DND-41 (cell line): ENCODE results near the gene SLC17A4.

Experiments
- ATAC-seq: fragments of 200-7000 bp; cut with Tn5 transposase; 3 replicates; pipeline ENCODE4 v1.9.1; 2021; ENCODE audit warnings: low read depth; ENCODE audit not compliant: insufficient read depth
- DNase-seq: peaks from one replicate; pipeline ENCODE4 v3.0.0-alpha.2; 2020
- H2AFZ ChIP-seq: 2 replicates; pipeline ENCODE4 v1.6.0; 2012; ENCODE audit warnings: low read depth, low read length
- H3K27ac ChIP-seq: 2 replicates; pipeline ENCODE4 v1.5.1; 2012; ENCODE audit warnings: low read length, inconsistent platforms
- H3K27me3 ChIP-seq: fragments of 200-600 bp; sonication (generic); 2 replicates; pipeline ENCODE4 v1.6.0; 2012; ENCODE audit warnings: low read length, mild to moderate bottlenecking, inconsistent platforms; ENCODE audit not compliant: insufficient read depth, poor library complexity
- H3K36me3 ChIP-seq: 2 replicates; pipeline ENCODE4 v1.5.1; 2012; ENCODE audit warnings: low read length, inconsistent platforms; ENCODE audit not compliant: insufficient read depth
- H3K4me1 ChIP-seq: 2 replicates; pipeline ENCODE4 v1.5.1; 2012; ENCODE audit warnings: mild to moderate bottlenecking, low read length; ENCODE audit not compliant: insufficient read depth
- H3K4me2 ChIP-seq: 2 replicates; pipeline ENCODE4 v1.6.0; 2012; ENCODE audit warnings: mild to moderate bottlenecking, moderate library complexity, low read length, inconsistent platforms; ENCODE audit not compliant: insufficient read depth
- H3K4me3 ChIP-seq, 2 experiments: fragments of 200-600 bp in 1 of 2; shearing (Covaris generic) in 1 of 2; 2 replicates each; pipeline ENCODE4 v1.5.1; 2012 to 2016; ENCODE audit warnings: inconsistent platforms in 2 of 2, low read length in 2 of 2, mild to moderate bottlenecking in 2 of 2, low read depth in 1 of 2, moderate library complexity in 1 of 2
- H3K79me2 ChIP-seq: 2 replicates; pipeline ENCODE4 v1.6.0; 2012; ENCODE audit warnings: low read length, inconsistent platforms; ENCODE audit not compliant: insufficient read depth
- H3K9ac ChIP-seq: 2 replicates; pipeline ENCODE4 v1.6.0; 2012; ENCODE audit warnings: low read depth, mild to moderate bottlenecking, inconsistent platforms, low read length, moderate library complexity
- H3K9me3 ChIP-seq: 2 replicates; pipeline ENCODE4 v1.5.1; 2012; ENCODE audit warnings: low read length, moderate library complexity, mild to moderate bottlenecking, inconsistent platforms; ENCODE audit not compliant: insufficient read depth, severe bottlenecking
- H4K20me1 ChIP-seq: 2 replicates; pipeline ENCODE4 v1.6.0; 2012; ENCODE audit warnings: low read length; ENCODE audit not compliant: insufficient read depth
- CTCF ChIP-seq: IDR thresholded peaks from 2 replicates; pipeline ENCODE4 v1.5.1; 2012; ENCODE audit warnings: borderline replicate concordance, low read length, moderate library complexity, mild to moderate bottlenecking; ENCODE audit not compliant: poor library complexity, severe bottlenecking; ENCODE audit errors: extremely low read depth
- EZH2 ChIP-seq: IDR thresholded peaks from 3 replicates; pipeline ENCODE4 v1.6.1; 2012; ENCODE audit warnings: borderline replicate concordance, low read depth, mild to moderate bottlenecking, moderate library complexity, low read length, inconsistent platforms; ENCODE audit not compliant: severe bottlenecking

Gene SLC17A4

GRCh38 chr6:25816252-25816651 lies 61.7 kb downstream of the SLC17A4 start:
- no peaks in the 10 kb centered on the region for H3K36me3 ChIP-seq
- H3K27ac ChIP-seq = no peak overlapping the region
- DNase-seq (no peak), ATAC-seq (no peak)
- no peaks in the 10 kb centered on the region for H4K20me1 ChIP-seq
- H3K4me3 ChIP-seq = no peak overlapping the region
- no peak for TF ChIP-seq EZH2
- TF ChIP-seq CTCF = no peak
- no peak overlapping the region for H2AFZ ChIP-seq
- H3K4me2 ChIP-seq = no peak overlapping the region
- no peaks in the 10 kb centered on the region for H3K9me3 ChIP-seq
- no peaks in the 10 kb centered on the region for H3K27me3 ChIP-seq
- H3K4me1 ChIP-seq = no peaks in the 10 kb centered on the region
- H3K79me2 ChIP-seq = no peaks in the 10 kb centered on the region
- H3K9ac ChIP-seq = no peak overlapping the region

- TF ChIP-seq CTCF (no peak), EZH2 (no peak)
- H3K79me2 ChIP-seq = no peaks in the 10 kb centered on the region
- ATAC-seq = no peak
Observed at GRCh38 chr6:25821341-25821740, 66.8 kb downstream of the SLC17A4 start.

GRCh38 chr6:25829375-25829774 lies 74.8 kb downstream of the SLC17A4 start:
- TF ChIP-seq CTCF (no peak), EZH2 (no peak)
- no peak overlapping the region for H3K27ac ChIP-seq
- H3K4me3 ChIP-seq = no peak overlapping the region

More at GRCh38 chr6:25821341-25821740, 66.8 kb downstream of the SLC17A4 start:
- Histone ChIP-seq H3K9ac (no peak overlapping the region), H3K36me3 (no peaks in the 10 kb centered on the region), H2AFZ (no peak overlapping the region), H3K4me2 (no peak overlapping the region), H4K20me1 (no peaks in the 10 kb centered on the region), H3K9me3 (no peaks in the 10 kb centered on the region), H3K4me3 (no peak overlapping the region), H3K27ac (no peak overlapping the region), H3K4me1 (no peaks in the 10 kb centered on the region), H3K27me3 (peaks cover 3% of the 10 kb centered on the region)
- DNase-seq = no peak

GRCh38 chr6:25830458-25830857 lies 75.9 kb downstream of the SLC17A4 start:
- H3K9ac ChIP-seq = no peak overlapping the region
- ATAC-seq (no peak), DNase-seq (no peak)
- no peaks in the 10 kb centered on the region for H4K20me1 ChIP-seq
- H3K9me3 ChIP-seq = no peaks in the 10 kb centered on the region
- H3K79me2 ChIP-seq = no peaks in the 10 kb centered on the region
- H3K4me3 ChIP-seq = no peak overlapping the region
- no peak overlapping the region for H3K4me2 ChIP-seq
- no peak overlapping the region for H2AFZ ChIP-seq
- H3K36me3 ChIP-seq = no peaks in the 10 kb centered on the region
- H3K27me3 ChIP-seq = peaks cover 6% of the 10 kb centered on the region
- H3K27ac ChIP-seq = no peak overlapping the region
- TF ChIP-seq CTCF = no peak
- no peaks in the 10 kb centered on the region for H3K4me1 ChIP-seq

More at GRCh38 chr6:25829375-25829774, 74.8 kb downstream of the SLC17A4 start:
- Histone ChIP-seq H3K36me3 (no peaks in the 10 kb centered on the region), H3K9me3 (no peaks in the 10 kb centered on the region), H3K9ac (no peak overlapping the region), H3K27me3 (peaks cover 6% of the 10 kb centered on the region), H3K4me1 (no peaks in the 10 kb centered on the region), H2AFZ (no peak overlapping the region), H3K79me2 (no peaks in the 10 kb centered on the region), H4K20me1 (no peaks in the 10 kb centered on the region), H3K4me2 (no peak overlapping the region)
- ATAC-seq = no peak
- DNase-seq = no peak
